Measurements from ENCODE around the gene MTMR4.
"Not testable (repeated sequence)": the region's sequence is repeated elsewhere in the genome, so short reads cannot be mapped to it uniquely, and the experiment has no call there.

Gene MTMR4

DNA sequence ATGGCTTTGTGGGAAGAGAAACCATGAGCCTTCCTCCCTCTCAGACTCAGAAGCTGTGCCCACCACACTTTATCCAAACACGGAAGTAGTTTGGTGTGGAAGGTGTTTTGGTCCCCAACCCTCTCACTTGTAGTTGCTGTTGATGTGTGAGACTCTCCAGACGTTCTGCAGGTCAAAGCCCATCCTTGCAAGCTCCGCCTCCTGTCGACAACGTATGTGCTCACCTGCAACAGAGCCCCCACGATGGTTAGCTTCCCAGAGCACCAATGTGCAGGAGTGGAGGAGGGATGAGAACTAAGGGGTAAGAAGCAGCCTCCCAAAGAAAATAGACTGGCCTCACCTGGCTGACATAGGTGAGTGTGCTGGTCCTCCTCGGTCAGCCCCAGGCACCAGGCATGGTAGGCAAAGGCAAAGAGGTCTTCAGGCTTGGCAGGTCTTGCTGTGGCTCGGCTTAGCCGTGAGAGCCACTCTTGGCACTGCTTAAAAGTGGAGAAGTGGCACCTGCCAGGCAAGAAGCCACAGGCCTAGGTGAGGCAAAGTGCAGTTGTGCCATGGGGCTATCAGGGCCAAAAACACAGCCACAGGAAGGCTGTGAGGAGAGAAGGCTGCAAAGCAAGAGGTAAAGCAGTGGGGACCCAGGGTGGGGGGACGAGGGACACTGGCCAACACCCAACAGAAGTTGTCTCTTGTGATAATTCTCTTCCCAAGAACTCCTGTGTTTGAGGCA, 5.9 kb downstream of the MTMR4 start:
- 92 to 95% methylated on average over 9 of the region's 10 CpGs for WGBS, 2 experiments (ENCODE audit: insufficient coverage in 2 of 2)
- peaks cover 89% of the 10 kb centered on the region for H3K36me3 ChIP-seq (ENCODE audit: control insufficient read depth, insufficient read depth, low read length)

DNA sequence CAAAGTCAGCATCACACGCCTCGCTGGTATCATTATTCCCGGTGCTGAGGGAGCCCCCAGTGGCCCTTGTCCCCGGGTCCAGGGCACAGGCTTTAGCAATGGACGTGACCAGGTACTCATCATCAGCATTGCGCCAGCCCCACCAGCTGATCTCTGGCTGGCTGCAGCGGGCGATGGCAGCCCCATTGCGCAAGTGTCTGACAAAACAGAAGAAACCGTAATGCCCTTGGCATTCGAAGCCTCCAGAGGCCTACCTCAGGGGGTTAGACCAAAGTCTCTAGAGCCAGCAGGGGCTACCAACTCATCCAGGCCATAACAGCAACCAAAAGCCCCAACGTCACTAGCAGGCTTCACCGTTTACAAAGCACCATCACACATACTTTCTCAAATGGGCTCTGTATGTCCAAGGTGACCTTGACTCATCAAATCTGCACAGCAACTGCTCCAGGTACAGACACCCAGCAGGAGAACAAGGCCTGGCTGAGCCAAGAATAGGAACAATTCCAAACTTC, 7.3 kb downstream of the MTMR4 start:
- no peaks in the 10 kb centered on the region for H3K4me1 ChIP-seq (ENCODE audit: control insufficient read depth, insufficient read depth, low read length, poor library complexity, severe bottlenecking)
- H3K36me3 ChIP-seq (ENCODE audit: control insufficient read depth, insufficient read depth, low read length): peaks cover 96% of the 10 kb centered on the region

More for the DNA sequence above, 5.9 kb downstream of the MTMR4 start:
- no peaks in the 10 kb centered on the region for H3K9me3 ChIP-seq (ENCODE audit: control insufficient read depth, low read length)
- peaks cover 2% of the 10 kb centered on the region for H3K4me1 ChIP-seq (ENCODE audit: control insufficient read depth, insufficient read depth, low read length, poor library complexity, severe bottlenecking)
- no peak overlapping the region for H3K4me3 ChIP-seq (ENCODE audit: extremely low read depth, insufficient read depth, low read length, poor library complexity, severe bottlenecking)
- no peak overlapping the region for H3K27ac ChIP-seq (ENCODE audit: low read depth, low read length, severe bottlenecking)

DNA sequence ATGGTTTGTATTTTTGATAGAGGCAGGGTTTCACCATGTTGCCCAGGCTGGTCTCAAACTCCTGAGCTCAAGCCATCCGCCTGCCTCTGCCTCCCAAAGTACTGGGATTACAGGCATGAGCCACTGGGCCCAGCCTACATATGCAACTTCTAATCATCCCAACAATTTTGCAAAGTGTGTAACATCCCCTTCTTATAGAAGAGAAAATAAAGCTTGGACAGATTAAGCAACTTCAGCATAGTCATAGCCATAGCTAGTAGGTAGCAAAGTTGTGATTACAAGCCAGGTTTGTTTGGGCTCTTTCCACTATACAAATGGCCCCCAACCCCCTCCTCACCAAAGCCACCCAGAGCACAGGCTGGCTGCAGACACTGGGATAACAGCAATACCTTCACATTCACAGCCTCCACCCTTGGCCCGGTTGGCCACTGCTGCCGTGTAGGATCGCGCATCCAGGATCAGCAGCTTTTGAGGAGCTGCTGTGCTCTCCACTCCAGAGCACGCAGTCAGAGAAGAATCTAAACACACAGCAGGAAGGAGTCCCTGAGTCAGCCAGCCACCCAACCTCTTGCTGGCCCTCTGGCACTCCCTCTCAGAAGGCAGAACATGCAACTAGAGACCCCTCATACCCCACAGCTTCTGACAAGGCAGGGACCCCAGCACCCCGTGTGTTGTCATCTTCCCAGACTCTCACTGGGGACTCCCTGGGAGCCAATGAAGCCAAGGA, 7.9 kb downstream of the MTMR4 start:
- 95 to 100% methylated on average over 6 of the region's 7 CpGs for WGBS, 2 experiments (ENCODE audit: insufficient coverage in 2 of 2)
- H3K36me3 ChIP-seq (ENCODE audit: control insufficient read depth, insufficient read depth, low read length): peaks cover 96% of the 10 kb centered on the region

More for the DNA sequence above, 7.3 kb downstream of the MTMR4 start:
- Histone ChIP-seq H3K9me3 (ENCODE audit: control insufficient read depth, low read length) (no peaks in the 10 kb centered on the region), H3K4me3 (ENCODE audit: extremely low read depth, insufficient read depth, low read length, poor library complexity, severe bottlenecking) (no peak overlapping the region), H3K27ac (ENCODE audit: low read depth, low read length, severe bottlenecking) (no peak overlapping the region)
- WGBS, 2 experiments (ENCODE audit: insufficient coverage in 2 of 2): 93 to 97% methylated on average over 9 to 12 of the region's 13 CpGs

DNA sequence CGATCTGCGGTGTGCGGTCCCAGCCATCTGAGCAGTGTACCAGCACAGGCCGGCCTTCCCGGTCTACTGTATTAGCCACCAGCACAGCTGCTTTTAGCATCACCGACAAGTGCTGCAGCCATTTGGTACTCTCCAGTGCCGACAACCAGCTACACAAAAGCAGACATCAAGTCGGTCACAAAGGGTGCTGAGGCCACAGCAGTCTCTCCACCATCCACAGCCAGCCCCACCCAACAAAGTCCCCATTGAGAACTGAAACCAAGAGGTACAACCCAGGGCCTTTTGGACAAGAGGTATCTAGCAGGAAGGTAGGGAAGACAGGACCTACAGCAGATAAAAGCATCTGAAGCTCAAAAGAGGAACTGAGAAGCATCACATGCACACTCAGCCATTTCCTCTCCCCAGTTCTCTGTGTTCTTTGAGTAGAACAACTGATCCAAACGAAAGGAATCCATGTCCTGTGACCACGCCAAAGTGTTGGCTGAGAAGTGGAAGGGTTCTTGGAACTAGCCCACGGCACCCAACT, 9.5 kb downstream of the MTMR4 start:
- Histone ChIP-seq H3K4me3 (ENCODE audit: extremely low read depth, insufficient read depth, low read length, poor library complexity, severe bottlenecking) (no peak overlapping the region), H3K27ac (ENCODE audit: low read depth, low read length, severe bottlenecking) (no peak overlapping the region), H3K4me1 (ENCODE audit: control insufficient read depth, insufficient read depth, low read length, poor library complexity, severe bottlenecking) (no peaks in the 10 kb centered on the region), H3K36me3 (ENCODE audit: control insufficient read depth, insufficient read depth, low read length) (peaks cover 86% of the 10 kb centered on the region), H3K9me3 (ENCODE audit: control insufficient read depth, low read length) (no peaks in the 10 kb centered on the region)
- WGBS, 2 experiments (ENCODE audit: insufficient coverage in 2 of 2): 85 to 95% methylated on average over 7 to 8 of the region's 11 CpGs

More for the DNA sequence above, 7.9 kb downstream of the MTMR4 start:
- no peaks in the 10 kb centered on the region for H3K4me1 ChIP-seq (ENCODE audit: control insufficient read depth, insufficient read depth, low read length, poor library complexity, severe bottlenecking)
- H3K9me3 ChIP-seq (ENCODE audit: control insufficient read depth, low read length): no peaks in the 10 kb centered on the region
- H3K4me3 ChIP-seq (ENCODE audit: extremely low read depth, insufficient read depth, low read length, poor library complexity, severe bottlenecking): no peak overlapping the region
- no peak overlapping the region for H3K27ac ChIP-seq (ENCODE audit: low read depth, low read length, severe bottlenecking)

DNA sequence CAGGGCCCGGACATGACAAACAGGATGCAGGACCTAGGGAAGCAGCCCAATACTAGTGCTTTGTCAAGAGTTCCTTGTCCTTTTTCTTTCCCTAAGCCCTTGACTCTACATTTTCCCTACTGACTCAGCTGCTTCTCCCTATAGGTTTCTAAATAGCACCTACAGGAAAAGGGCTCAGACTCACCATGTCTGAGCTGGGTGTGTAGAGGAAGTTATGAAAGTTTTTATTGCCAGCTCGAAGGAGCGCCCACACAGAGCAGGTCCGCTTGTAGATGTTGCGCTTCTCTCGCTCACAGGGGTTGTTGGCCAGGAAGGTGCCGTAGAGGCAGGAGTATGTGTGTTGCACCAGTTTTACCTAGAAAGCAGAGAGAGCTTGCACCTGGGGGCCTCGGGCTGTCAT, 10.6 kb downstream of the MTMR4 start:
- no peaks in the 10 kb centered on the region for H3K9me3 ChIP-seq (ENCODE audit: control insufficient read depth, low read length)
- peaks cover 84% of the 10 kb centered on the region for H3K36me3 ChIP-seq (ENCODE audit: control insufficient read depth, insufficient read depth, low read length)
- WGBS, 2 experiments (ENCODE audit: insufficient coverage in 2 of 2): 87 to 97% methylated on average over 6 to 8 of the region's 8 CpGs
- no peak overlapping the region for H3K4me3 ChIP-seq (ENCODE audit: extremely low read depth, insufficient read depth, low read length, poor library complexity, severe bottlenecking)
- no peaks in the 10 kb centered on the region for H3K4me1 ChIP-seq (ENCODE audit: control insufficient read depth, insufficient read depth, low read length, poor library complexity, severe bottlenecking)
- no peak overlapping the region for H3K27ac ChIP-seq (ENCODE audit: low read depth, low read length, severe bottlenecking)

DNA sequence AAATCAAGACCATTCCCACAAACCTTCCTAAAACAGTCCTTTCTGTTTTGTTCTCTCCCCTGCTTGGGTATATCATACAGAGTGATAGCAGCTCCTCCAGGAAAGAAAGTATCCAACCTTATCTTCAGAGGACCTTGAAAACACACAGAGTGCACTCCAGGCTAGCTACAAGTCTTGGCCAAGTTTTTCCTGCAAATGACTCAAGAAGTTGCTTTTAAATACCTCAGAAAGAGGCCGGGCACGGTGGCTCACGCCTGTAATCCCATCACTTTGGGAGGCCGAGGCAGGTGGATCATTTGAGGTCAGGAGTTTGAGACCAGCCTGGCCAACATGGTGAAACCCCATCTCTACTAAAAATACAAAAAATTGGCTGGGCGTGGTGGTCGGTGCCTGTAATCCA, 11.3 kb downstream of the MTMR4 start:
- not testable (repeated sequence) for H3K9me3 ChIP-seq (ENCODE audit: control insufficient read depth, low read length); H3K4me1 ChIP-seq (ENCODE audit: control insufficient read depth, insufficient read depth, low read length, poor library complexity, severe bottlenecking); H3K27ac ChIP-seq (ENCODE audit: low read depth, low read length, severe bottlenecking); H3K4me3 ChIP-seq (ENCODE audit: extremely low read depth, insufficient read depth, low read length, poor library complexity, severe bottlenecking)
- peaks cover 81% of the 10 kb centered on the region for H3K36me3 ChIP-seq (ENCODE audit: control insufficient read depth, insufficient read depth, low read length)
- 89 to 95% methylated on average over 4 of the region's 6 CpGs for WGBS, 2 experiments (ENCODE audit: insufficient coverage in 2 of 2)

DNA sequence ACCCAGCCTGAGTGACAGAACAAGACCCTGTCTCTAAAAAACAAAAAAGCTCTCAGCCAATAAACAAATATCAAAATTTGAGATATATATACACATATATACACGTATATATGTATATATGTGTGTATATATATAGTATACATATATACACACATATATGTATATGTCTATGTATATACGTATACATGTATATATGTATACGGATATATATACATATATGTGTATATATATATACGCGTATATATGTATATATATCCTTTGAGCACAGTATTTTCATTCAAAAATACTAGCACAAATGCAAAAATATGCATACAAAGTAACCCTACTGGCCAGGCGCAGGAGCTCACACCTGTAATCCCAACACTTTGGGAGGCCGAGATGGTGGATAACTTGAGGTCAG, 13.0 kb downstream of the MTMR4 start:
- H3K36me3 ChIP-seq (ENCODE audit: control insufficient read depth, insufficient read depth, low read length): peaks cover 83% of the 10 kb centered on the region

DNA sequence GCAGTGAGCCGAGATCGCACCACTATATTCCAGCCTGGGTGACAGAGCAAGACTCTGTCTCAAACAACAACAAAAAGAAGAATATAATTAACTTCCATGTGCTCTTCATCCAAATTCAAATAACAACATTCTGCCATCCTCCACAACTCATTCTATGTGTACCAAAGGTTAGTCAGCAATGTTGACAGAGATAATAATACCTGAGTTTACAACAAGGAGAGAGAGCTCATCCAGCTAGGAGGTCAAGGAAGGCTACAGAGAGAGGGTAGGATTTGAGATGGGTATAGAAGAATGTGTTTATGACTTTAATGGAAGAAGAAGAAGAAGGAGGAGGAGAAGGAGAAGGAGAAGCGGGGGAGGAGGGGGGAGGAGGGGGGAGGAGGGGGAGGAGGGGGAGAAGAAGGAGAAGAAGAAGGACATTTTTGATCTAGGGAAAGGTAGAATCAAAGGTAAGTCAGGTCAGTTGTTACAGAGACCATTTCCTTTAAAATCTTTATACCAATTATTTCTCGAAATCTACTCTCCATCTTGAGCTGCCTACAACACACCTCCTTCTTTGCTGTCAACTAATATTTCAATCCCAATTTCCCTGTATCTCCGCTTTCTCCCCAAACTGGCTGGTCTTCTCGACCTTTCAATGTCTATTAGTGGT, 16.1 kb downstream of the MTMR4 start:
- no peaks in the 10 kb centered on the region for H3K4me1 ChIP-seq (ENCODE audit: control insufficient read depth, insufficient read depth, low read length, poor library complexity, severe bottlenecking)
- peaks cover 82% of the 10 kb centered on the region for H3K36me3 ChIP-seq (ENCODE audit: control insufficient read depth, insufficient read depth, low read length)
- H3K4me3 ChIP-seq (ENCODE audit: extremely low read depth, insufficient read depth, low read length, poor library complexity, severe bottlenecking): no peak overlapping the region
- WGBS, 2 experiments (ENCODE audit: insufficient coverage in 2 of 2): 93 to 100% methylated on average over 4 to 5 of the region's 6 CpGs
- no peaks in the 10 kb centered on the region for H3K9me3 ChIP-seq (ENCODE audit: control insufficient read depth, low read length)
- no peak overlapping the region for H3K27ac ChIP-seq (ENCODE audit: low read depth, low read length, severe bottlenecking)

More for the DNA sequence above, 13.0 kb downstream of the MTMR4 start:
- Histone ChIP-seq H3K9me3 (ENCODE audit: control insufficient read depth, low read length) (no peaks in the 10 kb centered on the region), H3K27ac (ENCODE audit: low read depth, low read length, severe bottlenecking) (no peak overlapping the region), H3K4me1 (ENCODE audit: control insufficient read depth, insufficient read depth, low read length, poor library complexity, severe bottlenecking) (no peaks in the 10 kb centered on the region), H3K4me3 (ENCODE audit: extremely low read depth, insufficient read depth, low read length, poor library complexity, severe bottlenecking) (no peak overlapping the region)
- WGBS, 2 experiments (ENCODE audit: insufficient coverage in 2 of 2): 92 to 100% methylated on average over 1 to 2 of the region's 7 CpGs

DNA sequence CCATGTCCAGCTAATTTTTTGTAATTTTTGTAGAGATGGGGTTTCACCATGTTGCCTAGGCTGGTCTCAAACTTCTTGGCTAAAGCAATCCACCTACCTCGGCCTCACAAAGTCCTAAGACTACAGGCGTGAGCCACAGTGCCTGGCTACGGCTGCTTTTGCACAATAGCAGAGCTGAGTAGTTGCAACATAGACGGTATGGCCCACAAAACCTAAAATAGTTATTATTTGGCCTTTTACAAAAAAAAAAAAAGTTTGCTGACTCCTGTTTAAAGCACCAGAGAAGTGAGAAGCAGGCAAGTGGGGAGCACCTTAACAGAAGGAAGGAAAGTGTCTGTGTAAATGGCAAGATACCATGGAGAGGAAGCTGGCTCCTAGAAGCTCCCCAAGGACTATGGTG, 20.9 kb downstream of the MTMR4 start:
- no peaks in the 10 kb centered on the region for H3K4me1 ChIP-seq (ENCODE audit: control insufficient read depth, insufficient read depth, low read length, poor library complexity, severe bottlenecking)
- H3K9me3 ChIP-seq (ENCODE audit: control insufficient read depth, low read length): no peaks in the 10 kb centered on the region
- H3K36me3 ChIP-seq (ENCODE audit: control insufficient read depth, insufficient read depth, low read length): peaks cover 92% of the 10 kb centered on the region
- WGBS, 2 experiments (ENCODE audit: insufficient coverage in 2 of 2): 88 to 96% methylated on average over 3 to 4 of the region's 4 CpGs
- no peak overlapping the region for H3K27ac ChIP-seq (ENCODE audit: low read depth, low read length, severe bottlenecking)
- H3K4me3 ChIP-seq (ENCODE audit: extremely low read depth, insufficient read depth, low read length, poor library complexity, severe bottlenecking): no peak overlapping the region

DNA sequence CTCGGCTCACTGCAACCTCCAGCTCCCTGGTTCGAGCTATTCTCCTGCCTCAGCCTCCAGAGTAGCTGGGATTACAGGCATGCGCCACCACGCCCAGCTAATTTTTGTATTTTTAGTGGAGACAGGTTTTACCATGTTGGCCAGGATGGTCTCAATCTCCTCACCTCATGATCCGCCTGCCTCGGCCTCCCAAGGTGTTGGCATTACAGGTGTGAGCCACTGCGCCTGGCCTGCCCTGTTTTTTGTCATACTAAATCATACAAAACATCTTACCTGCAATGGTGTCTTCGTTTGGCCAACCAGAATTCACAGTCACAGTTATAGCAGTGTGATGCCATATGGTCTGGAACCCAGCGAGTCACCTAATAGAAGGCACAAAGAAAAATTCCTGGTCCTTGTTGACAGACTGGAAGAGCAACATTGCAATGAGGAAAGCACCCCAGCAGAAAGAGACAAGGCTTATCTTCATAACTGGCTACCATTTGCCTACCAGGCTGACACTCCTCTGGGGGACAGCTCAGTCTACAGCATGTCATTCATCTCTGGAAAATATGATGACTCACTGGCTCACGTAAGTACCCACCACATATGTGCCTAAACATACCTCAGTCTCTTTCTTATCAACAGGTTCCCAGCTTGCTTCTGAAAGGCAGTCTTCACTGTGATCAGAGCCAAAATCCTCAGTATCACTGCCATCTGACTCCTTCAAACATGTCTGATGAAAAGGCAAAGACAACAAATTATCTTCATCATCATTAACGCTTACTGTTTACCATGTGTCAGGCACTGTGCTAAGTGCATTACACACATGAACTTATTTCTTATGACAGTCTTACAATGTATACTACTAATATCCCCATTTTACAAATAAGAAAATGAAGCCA, 22.0 kb downstream of the MTMR4 start:
- Histone ChIP-seq H3K4me3 (ENCODE audit: extremely low read depth, insufficient read depth, low read length, poor library complexity, severe bottlenecking) (no peak overlapping the region), H3K9me3 (ENCODE audit: control insufficient read depth, low read length) (no peaks in the 10 kb centered on the region), H3K4me1 (ENCODE audit: control insufficient read depth, insufficient read depth, low read length, poor library complexity, severe bottlenecking) (no peaks in the 10 kb centered on the region), H3K36me3 (ENCODE audit: control insufficient read depth, insufficient read depth, low read length) (peaks cover 84% of the 10 kb centered on the region), H3K27ac (ENCODE audit: low read depth, low read length, severe bottlenecking) (no peak overlapping the region)
- WGBS, 2 experiments (ENCODE audit: insufficient coverage in 2 of 2): 89 to 94% methylated on average over 6 to 9 of the region's 11 CpGs

Measured in mesodermal cell (in vitro differentiated cells).